Measurements from ENCODE around the gene PALM.

PALM gene

GRCh38 chr19:782878-783668 is 74.3 kb downstream of the PALM start:
- no peak for DNase-seq

DNA sequence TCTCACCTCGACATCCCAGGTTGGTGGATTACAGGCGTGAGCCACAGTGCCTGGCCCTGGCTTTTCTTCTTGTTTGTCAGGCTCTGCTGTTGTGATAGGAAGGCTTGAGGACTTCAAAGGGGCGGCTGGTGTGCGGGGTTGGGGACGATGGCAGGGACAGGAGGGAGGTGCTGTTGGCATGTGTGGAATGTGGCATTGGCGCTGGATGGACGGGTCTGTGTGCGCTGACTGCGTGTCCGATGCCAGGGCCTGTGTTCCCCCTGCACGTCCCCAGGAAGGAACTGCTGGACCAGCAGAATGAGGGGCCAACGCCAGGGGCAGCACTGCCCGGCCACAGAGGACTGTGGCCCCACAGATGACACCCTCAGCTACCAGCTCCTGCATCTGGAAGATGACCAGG is 75.8 kb downstream of the PALM start:
- no peak for DNase-seq

- no peak for DNase-seq
Observed at GRCh38 chr19:787536-787935, 78.8 kb downstream of the PALM start.

GRCh38 chr19:788686-788982 is 79.9 kb downstream of the PALM start:
- DNase-seq = no peak

DNA sequence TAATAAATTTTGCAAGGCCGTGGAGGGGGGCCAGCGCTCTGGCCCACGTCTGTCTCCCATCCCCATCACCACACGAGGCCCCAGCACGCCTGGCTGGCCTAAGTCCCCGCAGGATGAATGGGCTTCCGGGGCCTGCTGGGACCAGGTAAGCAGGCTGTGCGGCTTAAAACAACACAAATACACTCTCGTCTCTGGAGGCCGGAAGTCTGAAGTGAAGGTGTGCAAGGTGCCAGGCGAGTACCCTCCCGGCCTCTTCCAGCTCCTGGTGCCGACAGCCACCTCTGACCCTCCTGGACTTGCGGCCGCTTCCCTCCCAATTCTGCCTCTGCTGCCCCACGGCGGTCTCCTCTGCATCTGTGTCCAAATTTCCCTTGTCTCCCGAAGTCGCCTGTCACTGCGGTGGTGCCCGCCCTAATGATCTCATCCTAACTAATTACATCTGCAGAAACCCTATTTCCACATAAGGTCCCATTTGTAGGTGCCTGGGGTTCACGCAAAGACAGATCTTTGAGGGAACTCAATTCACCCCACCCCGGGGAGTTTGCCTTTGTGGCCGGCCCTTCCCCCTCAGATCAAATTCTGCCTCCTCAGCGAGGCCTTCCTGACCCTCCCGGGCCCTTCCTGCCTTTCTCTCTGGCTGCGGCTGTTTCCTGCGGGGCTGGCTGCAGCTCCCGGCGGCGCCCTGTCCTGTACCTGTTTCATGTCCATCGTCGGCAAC is 80.4 kb downstream of the PALM start:
- peak; percentile 62 for DNase-seq

- no peak for DNase-seq
Observed at GRCh38 chr19:789701-790060, 80.9 kb downstream of the PALM start.

- no peak for DNase-seq
Observed at GRCh38 chr19:791007-791566, 82.4 kb downstream of the PALM start.

DNA sequence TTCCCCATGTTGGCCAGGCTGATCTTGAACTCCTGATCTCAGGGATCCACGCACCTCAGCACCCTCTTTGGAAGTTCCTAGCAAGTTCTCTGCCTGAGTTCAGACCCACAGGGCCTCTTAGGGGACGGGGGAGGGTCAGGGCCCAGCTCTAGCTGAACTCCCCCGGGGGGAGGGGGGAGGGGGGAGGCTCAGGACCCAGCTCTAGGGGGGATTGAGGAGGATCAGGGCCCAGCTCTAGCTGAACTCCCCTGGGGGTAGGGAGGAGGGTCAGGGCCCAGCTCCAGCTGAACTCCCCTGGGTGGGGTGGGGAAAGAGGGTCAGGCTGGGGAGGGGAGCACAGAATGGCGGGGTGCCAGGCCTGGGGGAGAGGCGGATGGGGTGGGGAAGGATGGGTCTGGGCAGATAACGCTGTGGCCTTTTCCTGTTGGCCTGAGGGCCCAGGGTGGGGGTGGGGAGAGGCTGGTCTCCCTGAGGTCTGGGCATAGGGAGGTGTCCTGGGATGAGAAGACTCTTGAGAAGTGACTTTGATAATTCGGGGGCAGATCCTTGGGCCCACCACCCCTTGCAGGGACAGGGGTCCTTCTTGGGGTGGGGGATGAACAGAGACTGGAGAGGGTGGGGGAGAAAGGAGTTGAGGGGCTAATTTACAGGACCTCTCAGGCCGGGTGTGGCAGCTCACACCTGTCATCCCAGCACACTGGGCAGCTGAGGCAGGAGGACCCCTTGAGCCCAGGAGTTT is 83.0 kb downstream of the PALM start:
- no peak for DNase-seq

GRCh38 chr19:792306-792885 is 83.7 kb downstream of the PALM start:
- DNase-seq = no peak

DNA sequence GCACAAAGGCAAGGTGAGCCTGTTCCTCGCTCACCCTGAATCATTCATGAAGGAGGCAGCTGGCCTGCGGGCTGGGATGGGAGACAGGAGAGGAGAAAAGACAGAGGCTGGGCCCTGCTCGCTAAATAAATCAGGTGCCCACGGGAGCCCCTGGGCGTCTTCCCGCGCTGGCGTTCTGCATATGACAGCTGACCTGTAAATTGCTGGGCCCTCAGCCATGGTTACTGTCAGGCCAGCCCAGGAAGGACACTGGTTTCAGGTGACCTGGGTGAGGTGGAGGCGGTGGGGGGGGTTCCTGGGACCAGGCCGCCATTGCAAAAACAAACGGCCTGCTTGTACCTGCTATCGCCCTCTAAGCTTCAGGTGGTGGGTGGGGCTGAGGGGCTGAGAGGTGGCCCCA is 85.1 kb downstream of the PALM start:
- no peak for DNase-seq

DNA sequence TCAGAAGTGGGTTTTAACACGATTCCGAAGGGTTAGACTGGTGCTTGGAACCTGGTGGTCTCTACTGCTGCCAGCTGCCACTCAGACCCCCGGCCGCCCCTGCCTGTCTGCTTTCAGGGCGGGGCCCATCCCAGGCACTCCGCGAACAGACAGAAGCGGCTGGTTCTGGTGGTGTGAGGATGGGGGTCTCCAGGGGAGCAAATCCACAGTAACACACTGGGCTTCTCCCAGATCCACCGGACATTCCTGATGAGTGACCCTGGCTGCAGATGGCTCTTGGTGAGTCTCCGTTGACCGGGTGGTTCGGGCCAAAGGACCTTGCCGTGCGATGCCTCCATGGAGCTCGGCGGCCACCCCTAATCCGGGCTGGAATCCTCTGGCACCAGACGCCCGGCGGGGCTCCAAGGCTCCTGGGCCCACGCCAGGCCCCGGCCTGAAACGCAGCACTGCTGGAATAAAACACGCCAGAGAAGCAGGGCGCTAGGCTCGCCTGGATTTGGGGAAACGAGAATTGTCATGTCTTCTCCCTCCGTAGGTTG is 86.4 kb downstream of the PALM start:
- DNase-seq = no peak

DNA sequence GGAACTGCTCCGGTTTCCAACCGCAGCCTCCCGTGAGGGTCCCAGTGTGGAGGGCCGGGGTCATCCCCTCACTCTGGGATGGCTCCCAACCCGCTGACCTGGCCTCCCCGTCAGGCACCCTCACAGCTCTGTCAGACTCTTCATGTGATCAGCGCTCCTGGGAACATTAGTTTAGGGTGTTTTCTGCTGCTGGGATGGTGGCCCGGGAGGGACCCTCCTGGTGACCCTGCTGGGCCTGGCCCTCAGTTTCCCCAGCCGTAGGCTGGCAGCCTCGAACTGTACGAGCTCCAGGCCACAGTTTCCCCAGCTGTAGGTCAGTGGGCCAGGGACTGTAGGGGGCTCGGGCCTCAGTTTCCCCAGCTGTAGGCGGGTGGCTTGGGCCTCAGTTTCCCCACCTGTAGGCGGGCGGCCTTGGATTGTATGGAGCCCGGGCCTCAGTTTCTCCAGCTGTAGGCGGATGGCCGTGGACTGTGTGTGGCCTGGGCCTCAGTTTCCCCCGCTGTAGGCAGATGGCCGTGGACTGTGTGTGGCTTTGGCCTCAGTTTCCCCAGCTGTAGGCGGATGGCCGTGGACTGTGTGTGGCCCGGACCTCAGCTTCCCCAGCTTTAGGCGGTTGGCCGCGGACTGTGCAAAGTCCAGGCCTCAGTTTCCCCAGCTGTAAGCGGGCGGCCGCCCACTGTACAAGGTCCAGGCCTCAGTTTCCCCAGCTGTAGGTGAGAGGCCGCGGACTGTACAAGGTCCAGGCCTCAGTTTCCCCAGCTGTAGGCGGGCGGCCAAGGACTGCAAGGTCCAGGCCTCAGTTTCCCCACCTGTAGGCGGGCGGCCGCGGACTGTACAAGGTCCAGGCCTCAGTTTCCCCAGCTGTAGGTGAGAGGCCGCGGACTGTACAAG is 87.2 kb downstream of the PALM start:
- DNase-seq = no peak

- DNase-seq = peak; percentile 100
Observed at GRCh38 chr19:796692-797527, 88.2 kb downstream of the PALM start, which contains the start of gene PTBP1. Gene PTBP1 (plus strand): TSS chr19:797452. CDS start chr19:797498, 46 bp downstream.

Measured in inflammatory macrophage treated with lipopolysaccharide for 4 hours (primary cell).